Ishikawa (cell line): ENCODE results near the gene ARMC2.

Source experiments
- NFIC ChIP-seq: IDR thresholded peaks from 2 replicates; pipeline ENCODE4 v1.6.1; 2012
- YY1 ChIP-seq: IDR thresholded peaks from 2 replicates; pipeline ENCODE4 v1.6.1; 2012; ENCODE audit warnings: low read depth
- TF ChIP-seq, protein P1 (sequence below): IDR thresholded peaks from 2 replicates; pipeline ENCODE4 v1.6.1; 2012

- TF ChIP-seq, protein P1, sequence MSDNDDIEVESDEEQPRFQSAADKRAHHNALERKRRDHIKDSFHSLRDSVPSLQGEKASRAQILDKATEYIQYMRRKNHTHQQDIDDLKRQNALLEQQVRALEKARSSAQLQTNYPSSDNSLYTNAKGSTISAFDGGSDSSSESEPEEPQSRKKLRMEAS: no peak
- TF ChIP-seq NFIC (no peak), YY1 (no peak)
Observed at GRCh38 chr6:108820006-108820405, 28.2 kb upstream of the ARMC2 start.
